ENCODE results near the gene UGT1A4.

UGT1A4 gene

DNA sequence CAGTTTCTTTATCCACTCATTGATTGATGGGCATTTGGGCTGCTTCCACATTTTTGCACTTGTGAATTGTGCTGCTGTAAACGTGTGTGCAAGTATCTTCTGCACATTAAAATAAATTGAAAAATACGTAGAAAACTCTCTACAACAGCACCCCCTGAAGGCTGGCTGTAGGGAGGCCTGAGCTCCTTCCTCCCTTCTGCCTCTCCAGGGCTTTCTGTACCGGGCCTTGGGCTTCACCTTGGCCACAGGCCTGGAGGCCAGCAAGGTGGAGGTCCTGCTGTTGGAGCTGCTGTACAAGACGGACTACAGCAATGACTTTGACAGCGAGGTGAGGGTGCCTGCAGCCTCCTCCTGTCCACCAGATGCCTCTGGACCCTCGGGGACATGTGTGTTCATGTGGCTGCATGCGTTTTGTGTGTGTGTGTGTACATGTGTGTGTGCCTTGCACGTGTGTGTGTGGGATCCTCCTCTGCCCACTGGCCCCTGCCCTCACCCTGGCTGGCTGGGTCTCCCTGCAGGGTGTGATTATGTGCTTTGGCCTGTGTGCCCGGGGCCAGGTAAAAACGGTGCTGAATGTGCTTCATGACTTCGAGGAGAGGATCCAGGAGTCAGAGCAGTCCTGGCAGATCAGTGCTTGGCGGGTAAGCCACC is 88.8 kb downstream of the UGT1A4 start:
- TF ChIP-seq CTCF (IDR thresholded peaks at IDR 0.05), result no peak

GRCh38 chr2:233807966-233808935 is 89.7 kb downstream of the UGT1A4 start:
- Histone ChIP-seq H3K27me3 (ENCODE audit: control insufficient read depth, insufficient read depth, low read length) (no peaks in the 10 kb centered on the region), H3K27ac (no peak overlapping the region), H3K9me3 (ENCODE audit: control insufficient read depth, low read length) (no peaks in the 10 kb centered on the region), H2AFZ (no peak overlapping the region), H3K36me3 (ENCODE audit: control insufficient read depth, insufficient read depth, low read length) (no peaks in the 10 kb centered on the region), H3K4me2 (ENCODE audit: low read length) (no peak overlapping the region), H3K79me2 (no peaks in the 10 kb centered on the region), H3K4me1 (no peaks in the 10 kb centered on the region), H3K4me3 (ENCODE audit: low read depth, low read length) (no peak overlapping the region), H3K9ac (no peak overlapping the region)
- TF ChIP-seq CTCF (IDR thresholded peaks at IDR 0.05), result no peak

More for the DNA sequence above, 88.8 kb downstream of the UGT1A4 start:
- H3K36me3 ChIP-seq (ENCODE audit: control insufficient read depth, insufficient read depth, low read length), result no peaks in the 10 kb centered on the region
- no peak overlapping the region for H3K9ac ChIP-seq
- H2AFZ ChIP-seq, result no peak overlapping the region
- H3K4me2 ChIP-seq (ENCODE audit: low read length), result no peak overlapping the region
- no peaks in the 10 kb centered on the region for H3K4me1 ChIP-seq
- no peaks in the 10 kb centered on the region for H3K79me2 ChIP-seq
- H3K27me3 ChIP-seq (ENCODE audit: control insufficient read depth, insufficient read depth, low read length), result no peaks in the 10 kb centered on the region
- H3K9me3 ChIP-seq (ENCODE audit: control insufficient read depth, low read length), result no peaks in the 10 kb centered on the region
- H3K4me3 ChIP-seq (ENCODE audit: low read depth, low read length), result no peak overlapping the region
- H3K27ac ChIP-seq, result no peak overlapping the region

DNA sequence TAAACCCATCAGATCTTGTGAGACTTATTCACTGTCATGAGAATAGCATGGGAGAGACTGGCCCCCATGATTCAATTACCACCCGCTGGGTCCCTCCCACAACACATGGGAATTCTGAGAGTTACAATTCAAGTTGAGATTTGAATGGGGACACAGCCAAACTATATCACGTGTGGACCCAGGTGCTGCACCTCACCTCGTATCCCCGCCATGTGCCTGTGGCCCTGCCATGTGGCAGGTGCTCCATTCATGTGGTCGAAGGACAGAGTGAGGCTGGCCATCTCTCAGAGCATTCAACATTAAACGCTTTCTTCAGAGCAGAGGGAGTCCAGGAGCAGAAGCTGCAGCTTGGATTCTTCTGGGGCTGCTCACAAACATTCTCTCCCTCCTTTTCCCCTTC is 91.8 kb downstream of the UGT1A4 start:
- no peak overlapping the region for H2AFZ ChIP-seq
- no peaks in the 10 kb centered on the region for H3K36me3 ChIP-seq (ENCODE audit: control insufficient read depth, insufficient read depth, low read length)
- H3K4me2 ChIP-seq (ENCODE audit: low read length), result no peak overlapping the region
- H3K4me3 ChIP-seq (ENCODE audit: low read depth, low read length), result no peak overlapping the region
- H3K79me2 ChIP-seq, result no peaks in the 10 kb centered on the region
- H3K4me1 ChIP-seq, result no peaks in the 10 kb centered on the region
- no peak for TF ChIP-seq CTCF (IDR thresholded peaks at IDR 0.05)
- no peaks in the 10 kb centered on the region for H3K9me3 ChIP-seq (ENCODE audit: control insufficient read depth, low read length)
- no peaks in the 10 kb centered on the region for H3K27me3 ChIP-seq (ENCODE audit: control insufficient read depth, insufficient read depth, low read length)
- no peak overlapping the region for H3K9ac ChIP-seq
- H3K27ac ChIP-seq, result no peak overlapping the region

GRCh38 chr2:233811087-233811486 is 92.6 kb downstream of the UGT1A4 start:
- H3K27ac ChIP-seq, result no peak overlapping the region
- no peaks in the 10 kb centered on the region for H3K9me3 ChIP-seq (ENCODE audit: control insufficient read depth, low read length)
- H3K4me1 ChIP-seq, result no peaks in the 10 kb centered on the region
- H3K9ac ChIP-seq, result no peak overlapping the region
- no peaks in the 10 kb centered on the region for H3K36me3 ChIP-seq (ENCODE audit: control insufficient read depth, insufficient read depth, low read length)
- no peak overlapping the region for H2AFZ ChIP-seq
- no peak overlapping the region for H3K4me2 ChIP-seq (ENCODE audit: low read length)
- no peak for TF ChIP-seq CTCF (IDR thresholded peaks at IDR 0.05)
- H3K79me2 ChIP-seq, result no peaks in the 10 kb centered on the region
- no peak overlapping the region for H3K4me3 ChIP-seq (ENCODE audit: low read depth, low read length)
- no peaks in the 10 kb centered on the region for H3K27me3 ChIP-seq (ENCODE audit: control insufficient read depth, insufficient read depth, low read length)

All from parathyroid adenoma (tissue), 2 donors.